PFSK-1 (cell line): ENCODE data around the gene METTL24.

Experiments
- FOXP2 ChIP-seq: optimal IDR thresholded peaks from 2 replicates; pipeline ENCODE3; 2011; ENCODE audit warnings: borderline replicate concordance, control low read depth, inconsistent platforms; ENCODE audit not compliant: insufficient read depth; ENCODE audit errors: extremely low read length, extremely low read depth
- POLR2AphosphoS5 ChIP-seq: IDR thresholded peaks from 2 replicates; pipeline ENCODE4 v1.6.1; 2012; ENCODE audit warnings: low read depth, mild to moderate bottlenecking, control low read depth, low read length, moderate library complexity
- SIN3A ChIP-seq: IDR thresholded peaks from 2 replicates; pipeline ENCODE4 v1.6.1; 2012; ENCODE audit warnings: mild to moderate bottlenecking, low read length, moderate library complexity, borderline replicate concordance; ENCODE audit not compliant: insufficient read depth
- TAF1 ChIP-seq: IDR thresholded peaks from 2 replicates; pipeline ENCODE4 v1.6.1; 2012; ENCODE audit warnings: low read length, control low read depth, borderline replicate concordance; ENCODE audit not compliant: insufficient read depth
- TF ChIP-seq, protein P1 (sequence below), 2 experiments: IDR thresholded peaks; 2 replicates each; pipeline versions ENCODE4 v1.6.1 to v1.8.0; 2011 to 2012; ENCODE audit warnings: low read depth in 2 of 2, low read length in 2 of 2, control low read depth in 1 of 2, inconsistent platforms in 1 of 2, mild to moderate bottlenecking in 1 of 2, moderate library complexity in 1 of 2; ENCODE audit not compliant: insufficient read depth in 1 of 2

Gene METTL24

DNA sequence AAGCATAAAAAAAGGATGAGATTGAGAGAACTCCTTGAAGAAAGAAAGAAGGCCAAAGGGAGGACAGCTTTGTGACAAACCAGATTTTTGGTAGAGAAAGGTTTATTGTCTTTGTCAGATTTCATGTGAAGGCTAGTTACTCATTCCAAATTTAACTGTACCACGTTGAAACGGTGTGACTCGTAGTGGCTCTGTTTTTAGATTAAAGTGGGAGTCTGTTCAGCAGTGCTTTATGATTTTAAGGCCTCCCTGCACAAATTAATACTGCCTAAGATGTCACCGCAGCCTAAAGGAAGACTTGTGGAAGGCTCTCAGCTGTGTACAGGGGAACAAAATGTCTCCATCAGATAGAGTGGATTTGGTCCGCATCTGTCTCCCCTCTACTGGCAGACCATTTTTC lies 142.0 kb downstream of the METTL24 start:
- TF ChIP-seq SIN3A (no peak), POLR2AphosphoS5 (no peak), FOXP2 (no peak), TAF1 (no peak)
- TF ChIP-seq, protein P1, sequence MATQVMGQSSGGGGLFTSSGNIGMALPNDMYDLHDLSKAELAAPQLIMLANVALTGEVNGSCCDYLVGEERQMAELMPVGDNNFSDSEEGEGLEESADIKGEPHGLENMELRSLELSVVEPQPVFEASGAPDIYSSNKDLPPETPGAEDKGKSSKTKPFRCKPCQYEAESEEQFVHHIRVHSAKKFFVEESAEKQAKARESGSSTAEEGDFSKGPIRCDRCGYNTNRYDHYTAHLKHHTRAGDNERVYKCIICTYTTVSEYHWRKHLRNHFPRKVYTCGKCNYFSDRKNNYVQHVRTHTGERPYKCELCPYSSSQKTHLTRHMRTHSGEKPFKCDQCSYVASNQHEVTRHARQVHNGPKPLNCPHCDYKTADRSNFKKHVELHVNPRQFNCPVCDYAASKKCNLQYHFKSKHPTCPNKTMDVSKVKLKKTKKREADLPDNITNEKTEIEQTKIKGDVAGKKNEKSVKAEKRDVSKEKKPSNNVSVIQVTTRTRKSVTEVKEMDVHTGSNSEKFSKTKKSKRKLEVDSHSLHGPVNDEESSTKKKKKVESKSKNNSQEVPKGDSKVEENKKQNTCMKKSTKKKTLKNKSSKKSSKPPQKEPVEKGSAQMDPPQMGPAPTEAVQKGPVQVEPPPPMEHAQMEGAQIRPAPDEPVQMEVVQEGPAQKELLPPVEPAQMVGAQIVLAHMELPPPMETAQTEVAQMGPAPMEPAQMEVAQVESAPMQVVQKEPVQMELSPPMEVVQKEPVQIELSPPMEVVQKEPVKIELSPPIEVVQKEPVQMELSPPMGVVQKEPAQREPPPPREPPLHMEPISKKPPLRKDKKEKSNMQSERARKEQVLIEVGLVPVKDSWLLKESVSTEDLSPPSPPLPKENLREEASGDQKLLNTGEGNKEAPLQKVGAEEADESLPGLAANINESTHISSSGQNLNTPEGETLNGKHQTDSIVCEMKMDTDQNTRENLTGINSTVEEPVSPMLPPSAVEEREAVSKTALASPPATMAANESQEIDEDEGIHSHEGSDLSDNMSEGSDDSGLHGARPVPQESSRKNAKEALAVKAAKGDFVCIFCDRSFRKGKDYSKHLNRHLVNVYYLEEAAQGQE (IDR thresholded peaks at IDR 0.05; ENCODE audit: insufficient read depth in 1 of 2, low read depth in 2 of 2, low read length in 2 of 2) = no peak

DNA sequence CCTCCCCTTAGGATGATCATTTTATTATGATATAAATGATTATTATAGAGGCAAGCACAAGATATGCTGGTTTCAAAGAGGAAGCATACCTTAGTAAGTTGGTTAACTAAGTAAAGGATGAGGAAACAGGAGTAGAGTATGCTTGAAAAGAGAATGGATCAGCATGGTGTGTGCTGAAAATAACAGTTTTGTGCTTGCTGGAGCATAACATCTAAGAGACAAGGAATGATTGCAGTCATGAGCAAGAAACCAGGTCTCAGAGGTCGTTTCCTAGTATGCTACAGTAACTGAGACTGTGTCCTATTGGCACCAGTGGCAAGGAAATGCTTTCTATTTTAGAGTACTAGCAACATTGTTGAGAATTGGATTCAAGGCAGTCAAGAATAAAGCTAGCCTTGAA lies 143.8 kb downstream of the METTL24 start:
- TF ChIP-seq SIN3A = no peak
- TF ChIP-seq, protein P1 (IDR thresholded peaks at IDR 0.05; ENCODE audit: insufficient read depth in 1 of 2, low read depth in 2 of 2, low read length in 2 of 2) = no peak
- no peak for TF ChIP-seq POLR2AphosphoS5
- no peak for TF ChIP-seq TAF1

DNA sequence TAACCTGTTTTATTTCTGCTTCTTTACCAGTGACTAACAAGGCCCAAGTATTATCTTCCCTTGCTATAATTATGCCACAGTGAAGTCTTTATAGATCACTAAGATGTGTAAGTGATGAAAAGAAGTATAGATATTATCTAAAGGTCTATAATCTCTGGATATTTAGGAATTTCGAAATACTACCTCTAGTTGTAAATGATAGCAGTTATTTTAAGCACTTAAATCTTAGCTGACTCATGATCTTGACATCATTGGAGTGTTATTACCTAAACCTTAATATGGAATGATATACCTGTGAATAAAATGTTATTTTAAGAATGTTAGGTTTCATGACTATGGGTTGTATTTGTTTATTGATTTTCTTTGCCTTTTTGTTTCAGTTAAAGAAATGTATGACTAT lies 146.4 kb downstream of the METTL24 start:
- TF ChIP-seq, protein P1 (IDR thresholded peaks at IDR 0.05; ENCODE audit: insufficient read depth in 1 of 2, low read depth in 2 of 2, low read length in 2 of 2) = no peak
- no peak for TF ChIP-seq SIN3A
- no peak for TF ChIP-seq TAF1
- TF ChIP-seq POLR2AphosphoS5 = no peak
- no peak for TF ChIP-seq FOXP2

DNA sequence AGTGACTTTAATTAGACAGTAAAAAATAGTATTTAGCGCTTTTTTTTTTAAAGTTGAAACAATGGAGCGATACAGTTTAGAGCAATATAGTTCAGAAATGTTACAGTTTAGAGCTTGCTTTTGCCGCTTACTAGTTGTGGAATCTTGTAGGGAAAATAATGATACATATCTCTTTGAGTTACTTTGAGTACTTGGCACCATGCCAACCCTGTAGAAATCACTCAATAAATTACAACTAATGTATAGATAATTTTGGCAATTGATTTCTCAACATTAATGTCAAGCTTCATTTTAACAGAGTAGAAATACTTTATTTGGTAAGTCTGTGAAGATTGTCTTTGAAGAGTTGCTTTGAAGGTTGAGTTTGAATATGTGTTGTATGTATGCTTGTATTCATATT lies 150.5 kb downstream of the METTL24 start:
- TF ChIP-seq, protein P1 (IDR thresholded peaks at IDR 0.05; ENCODE audit: insufficient read depth in 1 of 2, low read depth in 2 of 2, low read length in 2 of 2) = no peak
- TF ChIP-seq SIN3A (no peak), TAF1 (no peak), FOXP2 (no peak), POLR2AphosphoS5 (no peak)
